CD8-positive, alpha-beta T cell (primary cell): ENCODE measurements around the gene AGAP2. TPM values are rescaled to one million over a fixed set of nuclear protein-coding genes. Genes with fewer than 3 reads are reported as not detected.

Experiments used
- microRNA-seq: library from miRNA; unstranded; fragments of <30 nt; microRNA quantifications from one replicate; pipeline ENCODE4 v1.2.0, GENCODE V29; 2022; ENCODE audit warnings: borderline microRNAs expressed
- total RNA-seq, 46 experiments: library from RNA in 2 of 46; stranded (reverse) in 2 of 46; gene quantifications; one replicate each; pipeline ENCODE4 v1.2.3 and lab custom pipeline; 2021 to 2026

Gene AGAP2
- total RNA-seq, 2 experiments from 2014 or later: 22.2 to 23.5 TPM

Small RNAs within 50 kb of the gene (microRNA-seq; reads per million reads assigned to microRNA genes)
- not detected for gene MIR6759

Other genes starting within 250 kb of the AGAP2 start
- 100 to 1,000 TPM; 137 to 143 TPM for gene DDIT3, start 218.2 kb downstream of the AGAP2 start, total RNA-seq
- 10 to 100 TPM; 52.9 to 70.5 TPM for gene MBD6, start 215.9 kb downstream of the AGAP2 start, total RNA-seq
- 10 to 100 TPM; 39.2 to 43.3 TPM for gene DCTN2, start 191.6 kb downstream of the AGAP2 start, total RNA-seq
- gene KIF5A, start 188.7 kb downstream of the AGAP2 start, total RNA-seq: under 1 TPM; 0.60 to 0.69 TPM
- gene PIP4K2C, start 147.6 kb downstream of the AGAP2 start, total RNA-seq: 10 to 100 TPM; 16.4 to 20.1 TPM
- 10 to 100 TPM; 33.2 to 33.7 TPM for gene DTX3, start 133.9 kb downstream of the AGAP2 start, total RNA-seq
- under 1 TPM; 0.33 to 0.36 TPM for gene ARHGEF25, start 127.3 kb downstream of the AGAP2 start, total RNA-seq
- gene B4GALNT1, start 105.5 kb downstream of the AGAP2 start, total RNA-seq: not detected
- gene OS9, start 44.6 kb downstream of the AGAP2 start, total RNA-seq: 100 to 1,000 TPM; 105 to 119 TPM
- 1 to 10 TPM; 7.3 to 8.0 TPM for gene TSPAN31, start 6.3 kb upstream of the AGAP2 start, total RNA-seq
- gene CDK4, start 13.6 kb upstream of the AGAP2 start, total RNA-seq: 10 to 100 TPM in 1 of 2 experiments, 1 to 10 TPM in 1; 8.5 to 10.0 TPM
- 10 to 100 TPM; 23.1 to 25.1 TPM for gene MARCHF9, start 16.4 kb upstream of the AGAP2 start, total RNA-seq
- gene CYP27B1, start 28.3 kb upstream of the AGAP2 start, total RNA-seq: 1 to 10 TPM; 2.0 to 2.2 TPM
- 10 to 100 TPM; 14.0 to 20.0 TPM for gene METTL1, start 33.4 kb upstream of the AGAP2 start, total RNA-seq
- gene EEF1AKMT3, start 33.9 kb upstream of the AGAP2 start, total RNA-seq: 1 to 10 TPM in 1 of 2 experiments, under 1 TPM in 1; 0.81 to 1.7 TPM
- 10 to 100 TPM; 37.0 to 37.1 TPM for gene TSFM, start 44.0 kb upstream of the AGAP2 start, total RNA-seq
- 1 to 10 TPM in 1 of 2 experiments, under 1 TPM in 1; 0.65 to 1.1 TPM for gene AVIL, start 80.0 kb upstream of the AGAP2 start, total RNA-seq
- gene CTDSP2, start 108.0 kb upstream of the AGAP2 start, total RNA-seq: 10 to 100 TPM; 68.1 to 70.5 TPM
- 1 to 10 TPM; 3.6 to 4.7 TPM for gene ATP23, start 202.8 kb upstream of the AGAP2 start, total RNA-seq